Mesendoderm (in vitro differentiated cells): ENCODE measurements around the gene DNPEP.

Experiments used
- DNase-seq: peaks from one replicate; pipeline ENCODE4 v3.0.0; 2013
- H2AK5ac ChIP-seq: 2 replicates; pipeline ENCODE4 v1.6.1; 2013; ENCODE audit warnings: low read length, inconsistent platforms
- H2BK120ac ChIP-seq: 2 replicates; pipeline ENCODE4 v1.6.1; 2013; ENCODE audit warnings: low read depth, mild to moderate bottlenecking, low read length, moderate library complexity, mixed read lengths
- H2BK15ac ChIP-seq: replicated peaks from 2 replicates; pipeline ENCODE4 v1.6.1; 2013; ENCODE audit warnings: low read depth, mild to moderate bottlenecking, moderate library complexity
- H2BK5ac ChIP-seq: 2 replicates; pipeline ENCODE4 v1.6.1; 2013; ENCODE audit warnings: low read length, inconsistent platforms
- H3K18ac ChIP-seq: 2 replicates; pipeline ENCODE4 v1.6.1; 2013; ENCODE audit warnings: mild to moderate bottlenecking, low read length, mixed read lengths
- H3K23ac ChIP-seq: one replicate; pipeline ENCODE4 v1.6.1; 2013; ENCODE audit warnings: low read length
- H3K27ac ChIP-seq: 2 replicates; pipeline ENCODE4 v1.5.1; 2013; ENCODE audit warnings: low read depth, mild to moderate bottlenecking, inconsistent platforms, low read length, moderate library complexity
- H3K27me3 ChIP-seq: 2 replicates; pipeline ENCODE4 v1.6.1; 2013; ENCODE audit warnings: low read length, control low read depth, mild to moderate bottlenecking, inconsistent platforms; ENCODE audit not compliant: insufficient read depth, poor library complexity
- H3K36me3 ChIP-seq: 2 replicates; pipeline ENCODE4 v1.6.1; 2013; ENCODE audit warnings: low read length, inconsistent platforms; ENCODE audit not compliant: control insufficient read depth, insufficient read depth
- H3K4ac ChIP-seq: one replicate; pipeline ENCODE4 v1.6.1; 2013; ENCODE audit warnings: low read depth, mild to moderate bottlenecking, low read length, moderate library complexity
- H3K4me1 ChIP-seq: 2 replicates; pipeline ENCODE4 v1.6.1; 2013; ENCODE audit warnings: low read depth, low read length, inconsistent platforms; ENCODE audit not compliant: control insufficient read depth
- H3K4me2 ChIP-seq: 2 replicates; pipeline ENCODE4 v1.6.1; 2013; ENCODE audit warnings: low read length
- H3K4me3 ChIP-seq: 2 replicates; pipeline ENCODE4 v1.5.1; 2013; ENCODE audit warnings: mild to moderate bottlenecking, low read length
- H3K56ac ChIP-seq: one replicate; pipeline ENCODE4 v1.6.1; 2013; ENCODE audit warnings: low read length
- H3K79me1 ChIP-seq: 2 replicates; pipeline ENCODE4 v1.6.1; 2013; ENCODE audit warnings: low read length, inconsistent platforms
- H3K79me2 ChIP-seq: 2 replicates; pipeline ENCODE4 v1.6.1; 2013; ENCODE audit warnings: mild to moderate bottlenecking, low read length; ENCODE audit not compliant: control insufficient read depth, insufficient read depth
- H3K9ac ChIP-seq: 2 replicates; pipeline ENCODE4 v1.6.1; 2013; ENCODE audit warnings: low read length, inconsistent platforms
- H4K5ac ChIP-seq: one replicate; pipeline ENCODE4 v1.6.1; 2013; ENCODE audit warnings: low read length
- H4K8ac ChIP-seq: one replicate; pipeline ENCODE4 v1.6.1; 2013; ENCODE audit warnings: low read depth, mild to moderate bottlenecking, control low read depth, low read length, moderate library complexity
- WGBS: extraction: QIAGEN DNeasy Blood & Tissue Kit; methylation state at CpG from one replicate; pipeline ENCODE4 v1.1.7; 2013; ENCODE audit warnings: low lambda C conversion rate, missing lambda C conversion rate; ENCODE audit not compliant: insufficient coverage; ENCODE audit errors: extremely low coverage; 5-methylcytosine and 5-hydroxymethylcytosine counted together

DNPEP gene

GRCh38 chr2:219380926-219381325 lies 6.8 kb downstream of the DNPEP start:
- Histone ChIP-seq H4K5ac (no peak overlapping the region), H4K8ac (no peak overlapping the region), H3K56ac (no peak overlapping the region), H2AK5ac (no peak overlapping the region), H3K79me1 (no peaks in the 10 kb centered on the region), H3K27me3 (no peaks in the 10 kb centered on the region), H3K4me1 (no peaks in the 10 kb centered on the region), H3K36me3 (no peaks in the 10 kb centered on the region), H3K27ac (no peak overlapping the region), H3K18ac (no peak overlapping the region), H2BK120ac (no peak overlapping the region), H2BK15ac (no peak overlapping the region), H3K23ac (no peak overlapping the region), H3K79me2 (no peaks in the 10 kb centered on the region), H3K9ac (no peak overlapping the region), H3K4ac (no peak overlapping the region), H2BK5ac (no peak overlapping the region), H3K4me2 (no peak overlapping the region), H3K4me3 (no peak overlapping the region)
- no peak for DNase-seq

GRCh38 chr2:219378163-219378851 lies 9.4 kb downstream of the DNPEP start:
- WGBS: no CpG with 5 or more reads among the region's 13 CpGs

GRCh38 chr2:219369447-219369861 lies 18.3 kb downstream of the DNPEP start:
- no peak overlapping the region for H2AK5ac ChIP-seq
- H3K79me1 ChIP-seq: no peaks in the 10 kb centered on the region
- no peak overlapping the region for H2BK15ac ChIP-seq
- H3K23ac ChIP-seq: no peak overlapping the region
- no peak overlapping the region for H3K56ac ChIP-seq
- H3K4me2 ChIP-seq: no peak overlapping the region
- H2BK120ac ChIP-seq: no peak overlapping the region
- no peak overlapping the region for H3K18ac ChIP-seq
- no peak overlapping the region for H3K9ac ChIP-seq
- no peak overlapping the region for H4K8ac ChIP-seq
- H3K4me1 ChIP-seq: no peaks in the 10 kb centered on the region
- no peaks in the 10 kb centered on the region for H3K27me3 ChIP-seq
- H3K4ac ChIP-seq: no peak overlapping the region
- no peak overlapping the region for H3K4me3 ChIP-seq
- H4K5ac ChIP-seq: no peak overlapping the region
- no peak for DNase-seq
- H3K79me2 ChIP-seq: no peaks in the 10 kb centered on the region
- no CpG with 5 or more reads among the region's 2 CpGs for WGBS
- no peaks in the 10 kb centered on the region for H3K36me3 ChIP-seq
- no peak overlapping the region for H3K27ac ChIP-seq
- H2BK5ac ChIP-seq: no peak overlapping the region

More at GRCh38 chr2:219378163-219378851, 9.4 kb downstream of the DNPEP start:
- Histone ChIP-seq H3K4ac (no peak overlapping the region), H2AK5ac (no peak overlapping the region), H3K18ac (no peak overlapping the region), H4K8ac (no peak overlapping the region), H2BK15ac (no peak overlapping the region), H4K5ac (no peak overlapping the region), H3K27ac (no peak overlapping the region), H3K4me1 (no peaks in the 10 kb centered on the region), H3K4me2 (no peak overlapping the region), H3K4me3 (no peak overlapping the region), H3K79me1 (no peaks in the 10 kb centered on the region), H2BK5ac (no peak overlapping the region), H3K9ac (no peak overlapping the region), H2BK120ac (no peak overlapping the region), H3K36me3 (no peaks in the 10 kb centered on the region), H3K27me3 (no peaks in the 10 kb centered on the region), H3K56ac (no peak overlapping the region), H3K23ac (peak overlapping the region; percentile 48), H3K79me2 (no peaks in the 10 kb centered on the region)
- DNase-seq: no peak

GRCh38 chr2:219368690-219369191 lies 19.0 kb downstream of the DNPEP start:
- no peak overlapping the region for H2BK15ac ChIP-seq
- H3K4me1 ChIP-seq: no peaks in the 10 kb centered on the region
- no peak overlapping the region for H3K56ac ChIP-seq
- WGBS: no CpG with 5 or more reads among the region's 3 CpGs
- H3K27ac ChIP-seq: no peak overlapping the region
- no peak overlapping the region for H3K9ac ChIP-seq
- H3K4ac ChIP-seq: no peak overlapping the region
- no peaks in the 10 kb centered on the region for H3K79me1 ChIP-seq
- H4K5ac ChIP-seq: no peak overlapping the region
- no peaks in the 10 kb centered on the region for H3K36me3 ChIP-seq
- no peak overlapping the region for H3K4me3 ChIP-seq
- H3K23ac ChIP-seq: no peak overlapping the region
- no peak overlapping the region for H3K18ac ChIP-seq
- H3K4me2 ChIP-seq: no peak overlapping the region
- no peak overlapping the region for H2BK5ac ChIP-seq
- H2BK120ac ChIP-seq: no peak overlapping the region
- H4K8ac ChIP-seq: no peak overlapping the region
- no peaks in the 10 kb centered on the region for H3K27me3 ChIP-seq
- no peak overlapping the region for H2AK5ac ChIP-seq
- no peaks in the 10 kb centered on the region for H3K79me2 ChIP-seq
- DNase-seq: no peak

- H4K5ac ChIP-seq: no peak overlapping the region
- no peak overlapping the region for H3K9ac ChIP-seq
- no peaks in the 10 kb centered on the region for H3K79me2 ChIP-seq
- H3K79me1 ChIP-seq: no peaks in the 10 kb centered on the region
- no CpG with 5 or more reads among the region's 3 CpGs for WGBS
- no peak overlapping the region for H3K4me2 ChIP-seq
- peak; percentile 47 for DNase-seq
- no peak overlapping the region for H3K4me3 ChIP-seq
- H3K36me3 ChIP-seq: no peaks in the 10 kb centered on the region
- no peak overlapping the region for H3K56ac ChIP-seq
- no peak overlapping the region for H2BK120ac ChIP-seq
- H3K27ac ChIP-seq: no peak overlapping the region
- H3K4ac ChIP-seq: no peak overlapping the region
- no peak overlapping the region for H4K8ac ChIP-seq
- H3K27me3 ChIP-seq: peaks cover 20% of the 10 kb centered on the region
- no peaks in the 10 kb centered on the region for H3K4me1 ChIP-seq
- H2BK15ac ChIP-seq: no peak overlapping the region
- H2AK5ac ChIP-seq: no peak overlapping the region
- no peak overlapping the region for H2BK5ac ChIP-seq
- H3K18ac ChIP-seq: no peak overlapping the region
- H3K23ac ChIP-seq: no peak overlapping the region
Measured at GRCh38 chr2:219362524-219363164, 25.1 kb downstream of the DNPEP start.
